ENCODE results near the gene TFAP2E.
A peak's percentile ranks its signal among the peaks of the same experiment; 100 is the strongest.

TFAP2E gene

DNA sequence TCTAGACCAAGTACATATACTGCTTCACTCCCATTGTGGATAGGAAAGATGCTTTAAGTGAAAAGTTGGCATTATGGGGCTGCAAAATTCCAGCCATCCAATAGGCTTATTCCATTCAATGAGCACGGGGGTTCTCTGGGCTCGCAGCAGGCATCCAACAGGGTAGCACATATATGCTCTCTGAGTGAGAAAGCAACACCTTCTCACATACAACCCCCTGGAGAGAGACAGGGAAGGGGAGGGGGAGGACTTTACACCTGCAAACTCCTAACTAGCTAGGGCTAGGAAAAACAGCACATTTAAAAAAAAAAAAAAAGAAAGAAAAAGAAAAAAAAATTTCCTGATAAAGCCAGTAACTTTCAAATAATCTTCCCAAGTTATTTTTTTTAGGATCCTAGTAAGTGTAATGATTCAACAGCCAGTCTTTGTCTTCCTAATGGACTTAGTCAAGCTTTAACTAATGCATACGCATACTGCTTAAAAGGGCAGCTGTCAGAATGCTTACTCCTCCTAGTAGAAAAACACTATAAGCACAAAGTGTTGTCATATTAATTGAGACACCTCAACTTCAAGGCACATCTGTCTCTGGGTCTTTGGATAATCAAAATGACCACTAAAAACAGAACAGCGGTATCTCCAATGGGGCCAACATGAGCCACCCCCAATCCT, 49.5 kb downstream of the TFAP2E start:
- Mint-ChIP-seq H3K4me3 (no peak overlapping the region), H3K27me3 (no peaks in the 10 kb centered on the region), H3K4me1 (ENCODE audit: low read depth) (no peaks in the 10 kb centered on the region), H3K9me3 (no peaks in the 10 kb centered on the region), H3K36me3 (ENCODE audit: low read depth) (peaks cover 62% of the 10 kb centered on the region), H3K27ac (no peak overlapping the region)

DNA sequence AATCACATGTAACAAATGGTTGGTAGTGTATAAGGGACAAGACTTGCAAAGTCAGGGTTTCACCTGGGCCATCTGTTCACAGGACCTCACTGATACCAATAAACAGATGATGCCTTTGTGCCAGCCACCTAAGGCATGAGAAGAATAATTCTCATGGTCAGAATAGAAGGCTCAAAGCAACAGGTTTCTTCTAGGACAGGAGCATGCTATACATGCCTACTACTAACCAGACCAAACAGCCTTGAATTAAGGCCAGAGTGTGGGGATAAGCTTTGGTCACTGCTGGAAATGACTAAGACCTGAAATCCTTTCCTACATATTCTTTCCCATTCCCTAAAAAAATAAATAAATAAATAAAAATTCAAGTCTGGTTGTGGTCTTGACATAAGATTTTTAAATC, 50.7 kb downstream of the TFAP2E start:
- Mint-ChIP-seq H3K27me3 (no peaks in the 10 kb centered on the region), H3K4me1 (ENCODE audit: low read depth) (peaks cover under 1% of the 10 kb centered on the region), H3K36me3 (ENCODE audit: low read depth) (peaks cover 62% of the 10 kb centered on the region), H3K9me3 (no peaks in the 10 kb centered on the region), H3K27ac (no peak overlapping the region), H3K4me3 (no peak overlapping the region)

DNA sequence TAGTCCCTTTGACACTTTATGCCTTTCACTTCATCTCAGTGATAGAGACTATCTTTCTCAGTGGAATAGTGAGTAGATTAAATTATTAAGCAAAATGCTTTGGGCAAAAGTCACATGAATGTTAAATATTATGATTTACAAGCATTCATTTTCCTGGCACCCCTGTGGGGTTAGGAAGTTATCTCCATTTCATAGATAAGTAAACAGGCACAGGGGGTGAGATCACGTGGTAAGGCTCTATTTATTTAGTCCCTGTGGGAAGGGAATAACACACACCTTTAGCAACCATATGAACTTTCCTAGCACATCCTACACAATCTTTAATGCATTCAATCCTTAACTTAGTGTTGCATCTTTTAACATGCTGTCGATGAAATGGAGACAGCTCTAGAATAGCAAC, 55.9 kb downstream of the TFAP2E start:
- H3K27me3 Mint-ChIP-seq, result no peaks in the 10 kb centered on the region
- no peaks in the 10 kb centered on the region for H3K9me3 Mint-ChIP-seq
- peaks cover 8% of the 10 kb centered on the region for H3K4me1 Mint-ChIP-seq (ENCODE audit: low read depth)
- H3K4me3 Mint-ChIP-seq, result no peak overlapping the region
- H3K36me3 Mint-ChIP-seq (ENCODE audit: low read depth), result peaks cover 72% of the 10 kb centered on the region
- H3K27ac Mint-ChIP-seq, result no peak overlapping the region

DNA sequence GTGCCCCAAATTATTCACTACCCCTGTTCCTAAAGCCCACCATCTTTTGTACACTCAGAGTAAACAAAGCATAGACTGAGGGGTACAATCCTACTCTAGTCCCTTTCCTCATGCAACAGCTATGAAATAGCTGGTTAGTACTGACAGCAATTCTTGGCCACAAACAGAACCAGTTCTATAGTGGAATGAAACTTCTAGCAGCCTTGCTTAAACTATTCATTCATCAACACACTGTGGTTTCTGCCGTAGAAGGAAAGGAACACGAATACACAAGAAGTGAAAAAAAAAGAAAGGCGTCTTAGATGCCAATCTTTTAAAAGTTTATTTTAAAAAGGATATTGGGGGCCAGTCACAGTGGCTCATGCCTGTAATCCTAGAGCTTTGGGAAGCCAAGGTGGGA, 58.3 kb downstream of the TFAP2E start:
- Mint-ChIP-seq H3K27ac (no peak overlapping the region), H3K4me3 (no peak overlapping the region), H3K4me1 (ENCODE audit: low read depth) (peaks cover 14% of the 10 kb centered on the region), H3K27me3 (no peaks in the 10 kb centered on the region), H3K9me3 (no peaks in the 10 kb centered on the region), H3K36me3 (ENCODE audit: low read depth) (peaks cover 81% of the 10 kb centered on the region)

DNA sequence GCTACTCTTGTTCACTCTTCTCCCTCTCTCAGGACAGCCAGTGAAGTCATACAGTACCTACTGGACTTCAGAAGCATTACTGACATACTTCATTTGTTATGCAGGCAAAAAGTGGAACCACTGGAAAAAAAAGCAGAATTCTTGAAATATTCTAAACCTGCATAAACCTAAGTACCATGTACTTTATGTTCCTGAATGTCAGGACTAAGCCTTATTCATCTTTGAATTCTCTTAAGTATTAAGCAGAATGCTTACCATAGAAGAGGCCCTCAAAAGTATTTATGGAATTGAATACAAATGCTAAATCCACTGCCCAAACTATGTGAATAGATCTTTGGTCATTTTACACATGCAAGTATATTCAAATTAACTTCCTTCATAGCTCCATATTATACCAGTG, 60.4 kb downstream of the TFAP2E start:
- Mint-ChIP-seq H3K36me3 (ENCODE audit: low read depth) (peaks cover 67% of the 10 kb centered on the region), H3K9me3 (no peaks in the 10 kb centered on the region)

DNA sequence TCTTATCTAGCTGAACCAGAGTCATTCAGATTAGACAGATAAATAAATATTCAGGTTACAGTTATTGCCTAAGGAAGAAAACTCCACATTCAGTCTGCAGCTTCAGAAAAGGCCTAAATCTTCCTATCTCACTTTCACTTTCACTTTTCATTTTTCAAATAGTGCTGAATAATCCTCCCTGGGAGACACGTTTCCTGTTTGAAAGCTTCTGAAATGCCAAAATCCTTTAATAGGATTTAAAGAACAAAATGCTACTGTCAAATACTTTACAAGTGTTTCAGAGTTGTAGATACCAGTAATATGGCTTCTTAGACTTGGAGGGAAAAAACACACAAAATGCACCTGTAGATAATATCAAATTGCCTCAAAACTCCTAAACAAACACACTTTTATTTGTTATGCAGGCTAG, 64.3 kb downstream of the TFAP2E start:
- Mint-ChIP-seq H3K9me3 (no peaks in the 10 kb centered on the region), H3K4me3 (peak overlapping the region; percentile 86), H3K36me3 (ENCODE audit: low read depth) (peaks cover 39% of the 10 kb centered on the region), H3K27me3 (no peaks in the 10 kb centered on the region), H3K27ac (peak overlapping the region; percentile 92), H3K4me1 (ENCODE audit: low read depth) (peaks cover 45% of the 10 kb centered on the region)

More for the DNA sequence above, 60.4 kb downstream of the TFAP2E start:
- Mint-ChIP-seq H3K4me3 (no peak overlapping the region), H3K27me3 (no peaks in the 10 kb centered on the region), H3K27ac (no peak overlapping the region), H3K4me1 (ENCODE audit: low read depth) (peaks cover 30% of the 10 kb centered on the region)

DNA sequence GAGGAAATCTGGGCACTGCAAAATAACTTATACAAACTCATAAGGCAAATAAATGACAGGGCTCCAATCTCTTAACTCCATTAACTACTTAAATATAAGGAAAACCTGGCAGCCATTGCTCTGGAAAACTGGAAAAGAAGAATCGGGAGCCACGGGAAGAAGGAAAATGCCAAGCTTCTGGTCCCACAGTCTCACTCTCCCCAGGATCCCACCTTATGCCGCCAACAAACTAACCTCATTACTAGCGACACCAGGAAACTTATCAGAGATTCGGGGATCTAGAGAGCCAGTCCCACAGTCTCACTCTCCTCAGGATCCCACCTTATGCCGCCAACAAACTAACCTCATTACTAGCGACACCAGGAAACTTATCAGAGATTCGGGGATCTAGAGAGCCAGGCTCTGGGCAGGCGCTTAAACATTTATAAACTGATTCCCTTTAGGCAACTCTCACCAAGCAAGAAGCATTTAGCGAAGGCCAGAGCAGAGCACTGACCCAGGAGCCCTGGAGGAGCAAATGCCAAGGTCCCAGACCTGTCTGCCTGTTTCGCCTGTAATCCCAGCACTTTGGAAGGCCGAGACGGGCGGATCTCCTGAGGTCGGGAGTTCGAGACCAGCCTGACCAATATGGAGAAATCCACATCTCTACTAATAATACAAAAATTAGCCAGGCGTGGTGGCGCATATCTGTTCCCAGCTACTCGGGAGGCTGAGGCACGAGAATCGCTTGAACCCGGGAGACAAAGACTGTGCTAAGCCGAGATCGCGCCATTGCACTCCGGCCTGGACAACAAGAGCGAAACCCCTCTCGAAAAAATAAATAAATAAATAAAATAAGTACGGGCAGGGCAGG, 67.5 kb downstream of the TFAP2E start:
- Mint-ChIP-seq H3K27ac (peak overlapping the region; percentile 100), H3K9me3 (no peaks in the 10 kb centered on the region), H3K4me1 (ENCODE audit: low read depth) (peaks cover 44% of the 10 kb centered on the region)

DNA sequence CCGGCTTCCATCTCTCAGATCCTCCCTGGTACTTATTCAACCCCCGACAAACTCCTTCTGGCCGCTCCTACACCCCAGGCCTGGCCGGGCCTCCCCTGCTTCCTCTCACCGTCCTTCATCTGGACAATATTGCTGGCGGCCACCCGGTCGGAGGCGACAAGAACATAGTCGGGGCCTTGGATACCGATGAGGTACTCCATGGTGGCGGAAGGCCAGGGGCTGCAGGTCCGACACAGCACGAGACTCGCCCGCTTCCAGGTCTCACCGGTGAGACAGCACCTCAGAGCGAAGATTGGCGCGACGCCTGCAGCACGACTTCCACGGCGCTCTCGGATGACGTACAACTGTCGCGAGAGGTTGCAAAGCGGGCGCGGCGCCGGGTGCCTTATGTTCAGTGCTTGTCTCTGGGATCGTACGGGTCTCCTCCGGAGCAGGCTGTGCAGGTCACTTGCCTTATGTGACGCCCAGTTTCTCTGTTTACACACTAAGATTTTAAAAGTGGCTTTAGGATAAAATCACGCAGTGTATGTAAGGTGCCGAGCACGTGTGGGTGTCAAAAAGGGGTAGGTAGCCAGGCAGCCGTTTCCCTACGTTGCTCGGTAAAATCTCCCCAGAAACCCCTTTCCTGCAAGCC, 68.2 kb downstream of the TFAP2E start, which contains the start of gene PSMB2:
Gene PSMB2 (minus strand): TSS at position 294 of the 634 bp plus-strand sequence. CDS start 94 bp downstream, at position 200.
- Mint-ChIP-seq H3K27me3 (peaks cover 17% of the 10 kb centered on the region), H3K4me3 (peak within 1 kb of the TSS; percentile 100), H3K4me1 (ENCODE audit: low read depth) (peaks cover 38% of the 10 kb centered on the region), H3K36me3 (ENCODE audit: low read depth) (peaks cover 12% of the 10 kb centered on the region), H3K9me3 (no peaks in the 10 kb centered on the region), H3K27ac (peak within 1 kb of the TSS; percentile 100)

More for the DNA sequence above, 67.5 kb downstream of the TFAP2E start:
- Mint-ChIP-seq H3K36me3 (ENCODE audit: low read depth) (peaks cover 19% of the 10 kb centered on the region), H3K4me3 (peak overlapping the region; percentile 100), H3K27me3 (peaks cover 11% of the 10 kb centered on the region)

DNA sequence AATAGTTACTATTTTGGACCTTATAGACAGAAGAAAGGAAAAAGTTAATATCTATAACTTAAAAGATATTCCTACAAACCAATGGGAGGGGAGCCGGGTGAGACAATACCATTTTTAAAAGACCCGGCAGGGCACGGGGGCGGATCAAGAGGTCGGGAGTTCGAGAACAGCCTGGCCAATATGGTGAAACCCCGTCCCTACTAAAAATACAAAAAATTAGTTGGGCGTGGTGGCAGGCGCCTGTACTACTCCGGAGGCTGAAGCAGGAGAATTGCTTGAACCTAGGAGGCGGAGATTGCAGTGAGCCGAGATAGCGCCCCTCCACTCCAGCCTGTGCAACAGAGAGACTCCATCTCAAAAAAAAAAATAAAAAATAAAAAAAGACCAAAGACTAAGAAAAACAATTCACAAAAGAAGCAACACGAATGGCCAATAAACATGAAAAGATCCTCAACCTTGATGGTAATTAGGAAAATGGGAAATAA, 69.4 kb downstream of the TFAP2E start:
- Mint-ChIP-seq H3K4me3 (peak overlapping the region; percentile 100), H3K27ac (peak overlapping the region; percentile 100), H3K4me1 (ENCODE audit: low read depth) (peaks cover 32% of the 10 kb centered on the region), H3K9me3 (no peaks in the 10 kb centered on the region), H3K36me3 (ENCODE audit: low read depth) (peaks cover 11% of the 10 kb centered on the region), H3K27me3 (peaks cover 17% of the 10 kb centered on the region)

DNA sequence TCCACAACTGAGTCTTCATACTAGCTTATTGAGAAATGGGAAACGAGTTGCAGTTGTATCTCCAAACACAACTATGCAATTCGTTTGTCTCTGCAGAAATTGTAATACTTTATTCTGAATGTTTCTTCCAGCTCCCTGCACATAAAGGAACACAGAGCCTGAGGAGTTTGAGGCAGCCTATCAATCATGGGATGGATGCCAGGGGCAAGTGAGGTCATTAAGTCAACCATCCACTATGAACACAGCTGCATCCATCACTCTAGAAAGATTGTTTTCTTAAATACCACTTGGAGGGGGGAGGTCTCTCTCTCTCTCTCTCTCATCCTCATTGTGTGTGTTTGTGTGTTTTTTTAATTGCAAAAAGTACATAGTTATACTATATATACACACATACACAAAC, 71.1 kb downstream of the TFAP2E start:
- Mint-ChIP-seq H3K27me3 (peaks cover 21% of the 10 kb centered on the region), H3K4me3 (no peak overlapping the region), H3K36me3 (ENCODE audit: low read depth) (peaks cover 3% of the 10 kb centered on the region), H3K9me3 (no peaks in the 10 kb centered on the region), H3K27ac (no peak overlapping the region), H3K4me1 (ENCODE audit: low read depth) (peaks cover 18% of the 10 kb centered on the region)
